ENCODE measurements around the gene SH3RF3. TPM values are rescaled to one million over a fixed set of nuclear protein-coding genes. Genes with fewer than 3 reads are reported as not detected.

Gene SH3RF3
- polyA plus RNA-seq, 1 donor (not counting 4 experiments of a cell fraction or from before 2014, with no cell fraction given), result 0.08 TPM

GRCh38 chr2:109094144-109094543 lies 34.9 kb upstream of the SH3RF3 start:
- no peaks in the 10 kb centered on the region for H4K20me1 ChIP-seq (ENCODE audit: control insufficient read depth, extremely low read depth, insufficient read depth, low read length)

GRCh38 chr2:109098251-109098920 lies 30.6 kb upstream of the SH3RF3 start:
- peak; percentile 33 for DNase-seq (ENCODE audit: low read depth, low spot score)
- FAIRE-seq, result peak; percentile 99
- no peaks in the 10 kb centered on the region for H4K20me1 ChIP-seq (ENCODE audit: control insufficient read depth, extremely low read depth, insufficient read depth, low read length)
- peak overlapping the region; percentile 79 for H2AFZ ChIP-seq (ENCODE audit: control insufficient read depth, low read length)
- peak overlapping the region; percentile 11 for H3K9ac ChIP-seq (ENCODE audit: control insufficient read depth, extremely low read depth, insufficient read depth, low read length)
- dilution Hi-C loops (cut with MboI; ENCODE audit: extremely low pct_ligation_motif_present, low sequenced_read_pairs), result no loop called here
- H3K9me3 ChIP-seq (ENCODE audit: control insufficient read depth, low read depth, low read length), result no peaks in the 10 kb centered on the region
- peaks cover 5% of the 10 kb centered on the region for H3K9me1 ChIP-seq (ENCODE audit: control insufficient read depth, extremely low read depth, insufficient read depth, low read length)
- H3K36me3 ChIP-seq (ENCODE audit: control insufficient read depth in 2 of 2, extremely low read depth in 1 of 2, insufficient read depth in 2 of 2, low read length in 2 of 2), result no peaks in the 10 kb centered on the region
- no peak for TF ChIP-seq EZH2 (IDR thresholded peaks at IDR 0.05; ENCODE audit: low read length)
- TF ChIP-seq CTCF (optimal IDR thresholded peaks at IDR 0.05 in 1 of 3, IDR thresholded peaks at IDR 0.05 in 1 of 3, conservative IDR thresholded peaks at IDR 0.05 in 1 of 3; ENCODE audit: extremely low read depth in 1 of 3, insufficient read depth in 2 of 3, low read length in 3 of 3), result no peak
- peak overlapping the region; percentile 50 for H3K4me2 ChIP-seq (ENCODE audit: control insufficient read depth, extremely low read depth, insufficient read depth, low read depth, low read length)
- no peaks in the 10 kb centered on the region for H3K27me3 ChIP-seq (ENCODE audit: control insufficient read depth, extremely low read depth, insufficient read depth, low read length)
- H3K4me1 ChIP-seq (ENCODE audit: control insufficient read depth, extremely low read depth, insufficient read depth, low read length), result peaks cover 18% of the 10 kb centered on the region
- H3K27ac ChIP-seq (ENCODE audit: control insufficient read depth, insufficient read depth, low read length), result peak overlapping the region; percentile 55
- H3K79me2 ChIP-seq (ENCODE audit: control insufficient read depth, insufficient read depth, low read length), result no peaks in the 10 kb centered on the region
- H3K4me3 ChIP-seq (ENCODE audit: control insufficient read depth in 2 of 3, extremely low read depth in 1 of 3, insufficient read depth in 2 of 3, low read depth in 1 of 3, low read length in 3 of 3), result no peak overlapping the region

More at GRCh38 chr2:109094144-109094543, 34.9 kb upstream of the SH3RF3 start:
- Histone ChIP-seq H3K4me1 (ENCODE audit: control insufficient read depth, extremely low read depth, insufficient read depth, low read length) (peaks cover 17% of the 10 kb centered on the region), H3K9me1 (ENCODE audit: control insufficient read depth, extremely low read depth, insufficient read depth, low read length) (peaks cover 5% of the 10 kb centered on the region), H3K36me3 (ENCODE audit: control insufficient read depth in 2 of 2, extremely low read depth in 1 of 2, insufficient read depth in 2 of 2, low read length in 2 of 2) (no peaks in the 10 kb centered on the region), H3K4me3 (ENCODE audit: control insufficient read depth in 2 of 3, extremely low read depth in 1 of 3, insufficient read depth in 2 of 3, low read depth in 1 of 3, low read length in 3 of 3) (no peak overlapping the region), H2AFZ (ENCODE audit: control insufficient read depth, low read length) (no peak overlapping the region), H3K79me2 (ENCODE audit: control insufficient read depth, insufficient read depth, low read length) (no peaks in the 10 kb centered on the region), H3K27me3 (ENCODE audit: control insufficient read depth, extremely low read depth, insufficient read depth, low read length) (no peaks in the 10 kb centered on the region), H3K4me2 (ENCODE audit: control insufficient read depth, extremely low read depth, insufficient read depth, low read depth, low read length) (no peak overlapping the region), H3K27ac (ENCODE audit: control insufficient read depth, insufficient read depth, low read length) (no peak overlapping the region), H3K9me3 (ENCODE audit: control insufficient read depth, low read depth, low read length) (no peaks in the 10 kb centered on the region), H3K9ac (ENCODE audit: control insufficient read depth, extremely low read depth, insufficient read depth, low read length) (no peak overlapping the region)
- DNase-seq (ENCODE audit: low read depth, low spot score) (no peak), FAIRE-seq (no peak)
- dilution Hi-C loops (cut with MboI; ENCODE audit: extremely low pct_ligation_motif_present, low sequenced_read_pairs), result no loop called here
- TF ChIP-seq CTCF (optimal IDR thresholded peaks at IDR 0.05 in 1 of 3, IDR thresholded peaks at IDR 0.05 in 1 of 3, conservative IDR thresholded peaks at IDR 0.05 in 1 of 3; ENCODE audit: extremely low read depth in 1 of 3, insufficient read depth in 2 of 3, low read length in 3 of 3), result no peak
- TF ChIP-seq EZH2 (IDR thresholded peaks at IDR 0.05; ENCODE audit: low read length), result no peak

Measured in keratinocyte (primary cell).